T-helper 1 cell treated with Interleukin-12 subunit alpha and Interleukin-12 subunit beta and Interleukin-4 antibody, amounts not matched to agents 30 μg/mL and 1 μg/mL, for 36 hours (primary cell): Measurements from ENCODE around the gene BICD2.

Source experiments
- H3K27ac Mint-ChIP-seq: one replicate; pipeline ENCODE4 v1.8.0; 2021; ENCODE audit warnings: mild to moderate bottlenecking, mixed read lengths
- H3K27me3 Mint-ChIP-seq: one replicate; pipeline ENCODE4 v1.8.0; 2021; ENCODE audit warnings: low read depth, mixed read lengths
- H3K36me3 Mint-ChIP-seq: one replicate; pipeline ENCODE4 v1.8.0; 2021; ENCODE audit warnings: low read depth, mixed read lengths
- H3K4me1 Mint-ChIP-seq: one replicate; pipeline ENCODE4 v1.8.0; 2021; ENCODE audit warnings: low read depth, mixed read lengths
- H3K4me3 Mint-ChIP-seq: one replicate; pipeline ENCODE4 v1.8.0; 2021; ENCODE audit warnings: mild to moderate bottlenecking, moderate library complexity, mixed read lengths
- H3K9me3 Mint-ChIP-seq: one replicate; pipeline ENCODE4 v1.8.0; 2021; ENCODE audit warnings: mixed read lengths

Gene BICD2

DNA sequence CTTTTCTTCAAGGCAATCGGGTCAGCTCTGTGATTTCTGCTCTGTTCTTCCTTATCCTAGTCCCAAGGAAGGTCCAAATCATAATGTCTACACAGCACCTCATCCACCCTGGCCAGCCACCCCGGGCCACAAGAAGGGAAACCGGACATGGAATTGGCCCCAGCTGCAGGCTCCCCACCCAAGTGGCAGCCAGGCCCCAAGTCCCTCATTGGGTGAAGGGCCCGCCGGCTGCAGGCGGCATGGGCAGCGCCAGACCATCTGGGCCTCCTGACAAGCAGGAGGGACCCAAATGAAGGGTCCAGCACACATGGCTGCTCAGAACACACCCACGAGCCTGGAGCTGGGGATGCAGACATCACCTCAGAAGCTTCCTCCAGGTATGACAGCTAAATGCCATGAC lies 33.7 kb downstream of the BICD2 start:
- Mint-ChIP-seq H3K27ac (no peak overlapping the region), H3K36me3 (peaks cover 7% of the 10 kb centered on the region), H3K9me3 (no peaks in the 10 kb centered on the region), H3K4me1 (peaks cover 17% of the 10 kb centered on the region), H3K4me3 (no peak overlapping the region), H3K27me3 (no peaks in the 10 kb centered on the region)

GRCh38 chr9:92729735-92730155 lies 34.9 kb downstream of the BICD2 start:
- Mint-ChIP-seq H3K9me3 (no peaks in the 10 kb centered on the region), H3K4me3 (no peak overlapping the region), H3K27me3 (no peaks in the 10 kb centered on the region), H3K36me3 (peaks cover 7% of the 10 kb centered on the region), H3K27ac (no peak overlapping the region), H3K4me1 (peaks cover 13% of the 10 kb centered on the region)

DNA sequence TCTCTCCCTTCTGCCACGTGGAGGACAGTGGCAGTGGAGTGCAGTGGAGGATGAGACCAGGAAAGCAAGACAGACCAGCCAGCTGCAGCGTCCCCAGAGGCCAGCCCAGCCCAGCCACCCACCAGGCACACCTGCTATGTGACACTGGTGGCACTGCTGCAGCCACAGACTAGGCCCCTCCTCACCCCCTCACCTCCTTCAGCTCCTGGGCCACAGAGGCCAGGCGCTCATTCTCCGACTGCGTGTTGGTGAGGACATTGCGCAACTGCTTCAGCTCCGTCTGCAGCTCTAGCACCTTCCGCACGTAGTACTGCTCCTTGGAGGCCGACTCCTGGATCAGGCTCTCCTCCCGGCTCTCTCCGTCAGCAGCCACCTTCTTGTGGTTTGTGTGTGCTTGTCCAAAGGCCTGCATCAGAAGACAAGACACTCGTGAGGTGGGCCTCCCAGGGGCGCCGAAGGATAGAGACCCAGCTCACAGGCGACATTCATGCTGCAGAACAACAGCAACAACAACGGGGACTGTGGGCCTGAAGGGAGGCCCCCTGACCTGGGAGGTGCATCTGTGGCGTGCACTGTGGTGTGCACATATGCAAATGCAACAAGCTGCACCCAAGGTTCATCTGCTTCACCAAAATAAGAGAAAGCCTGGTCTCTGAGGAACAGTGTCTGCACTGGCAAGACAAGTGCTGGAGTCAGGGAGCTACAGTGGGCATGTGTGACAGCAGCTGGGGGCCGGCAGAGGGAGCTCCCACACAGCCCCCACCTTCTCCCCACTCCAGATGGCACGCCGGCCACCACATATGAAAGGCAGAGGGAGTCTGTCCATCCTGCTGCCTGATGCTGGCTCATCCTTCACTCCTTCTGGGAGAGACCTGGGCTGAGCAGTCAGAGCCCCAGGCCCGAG lies 35.5 kb downstream of the BICD2 start:
- Mint-ChIP-seq H3K4me1 (peaks cover 16% of the 10 kb centered on the region), H3K36me3 (peaks cover 7% of the 10 kb centered on the region), H3K9me3 (no peaks in the 10 kb centered on the region), H3K27ac (no peak overlapping the region), H3K4me3 (no peak overlapping the region), H3K27me3 (no peaks in the 10 kb centered on the region)

GRCh38 chr9:92727716-92728700 lies 36.6 kb downstream of the BICD2 start:
- Mint-ChIP-seq H3K27ac (no peak overlapping the region), H3K9me3 (no peaks in the 10 kb centered on the region), H3K27me3 (no peaks in the 10 kb centered on the region), H3K4me3 (no peak overlapping the region), H3K36me3 (peaks cover 7% of the 10 kb centered on the region), H3K4me1 (peaks cover 16% of the 10 kb centered on the region)

GRCh38 chr9:92726971-92727715 lies 37.5 kb downstream of the BICD2 start:
- H3K36me3 Mint-ChIP-seq = peaks cover 7% of the 10 kb centered on the region
- H3K9me3 Mint-ChIP-seq = no peaks in the 10 kb centered on the region
- no peaks in the 10 kb centered on the region for H3K27me3 Mint-ChIP-seq
- H3K4me3 Mint-ChIP-seq = no peak overlapping the region
- no peak overlapping the region for H3K27ac Mint-ChIP-seq
- peaks cover 16% of the 10 kb centered on the region for H3K4me1 Mint-ChIP-seq

- Mint-ChIP-seq H3K36me3 (peaks cover 7% of the 10 kb centered on the region), H3K27ac (no peak overlapping the region), H3K4me3 (no peak overlapping the region), H3K27me3 (no peaks in the 10 kb centered on the region), H3K9me3 (no peaks in the 10 kb centered on the region), H3K4me1 (peaks cover 12% of the 10 kb centered on the region)
These were observed 38.3 kb downstream of the BICD2 start for GRCh38 chr9:92726348-92726747.

GRCh38 chr9:92725766-92726165 lies 38.9 kb downstream of the BICD2 start:
- H3K4me3 Mint-ChIP-seq = no peak overlapping the region
- no peaks in the 10 kb centered on the region for H3K27me3 Mint-ChIP-seq
- peaks cover 7% of the 10 kb centered on the region for H3K36me3 Mint-ChIP-seq
- H3K4me1 Mint-ChIP-seq = peaks cover 12% of the 10 kb centered on the region
- H3K9me3 Mint-ChIP-seq = no peaks in the 10 kb centered on the region
- H3K27ac Mint-ChIP-seq = no peak overlapping the region

DNA sequence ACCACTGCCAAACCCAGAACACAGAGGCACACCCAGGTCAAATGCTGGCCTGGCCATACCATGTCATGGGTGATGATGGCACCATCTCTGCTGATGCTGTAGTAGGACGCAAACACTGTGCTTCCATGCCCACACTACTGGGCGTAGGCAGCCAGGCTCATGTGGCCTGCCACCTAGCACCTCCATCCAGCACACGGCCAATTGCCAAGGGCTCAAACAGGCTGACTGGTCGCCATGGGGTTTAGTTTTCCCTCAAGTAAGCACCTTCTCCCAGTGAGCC lies 39.4 kb downstream of the BICD2 start:
- Mint-ChIP-seq H3K4me3 (no peak overlapping the region), H3K4me1 (peaks cover 12% of the 10 kb centered on the region), H3K27me3 (no peaks in the 10 kb centered on the region), H3K9me3 (no peaks in the 10 kb centered on the region), H3K36me3 (peaks cover 10% of the 10 kb centered on the region), H3K27ac (no peak overlapping the region)

GRCh38 chr9:92724528-92725265 lies 39.9 kb downstream of the BICD2 start:
- Mint-ChIP-seq H3K27me3 (no peaks in the 10 kb centered on the region), H3K27ac (no peak overlapping the region), H3K4me3 (no peak overlapping the region), H3K36me3 (peaks cover 15% of the 10 kb centered on the region), H3K9me3 (no peaks in the 10 kb centered on the region), H3K4me1 (peaks cover 12% of the 10 kb centered on the region)

GRCh38 chr9:92723801-92724323 lies 40.8 kb downstream of the BICD2 start:
- Mint-ChIP-seq H3K27me3 (no peaks in the 10 kb centered on the region), H3K27ac (no peak overlapping the region), H3K9me3 (no peaks in the 10 kb centered on the region), H3K4me1 (peaks cover 12% of the 10 kb centered on the region), H3K36me3 (peaks cover 13% of the 10 kb centered on the region), H3K4me3 (no peak overlapping the region)

GRCh38 chr9:92723299-92723625 lies 41.4 kb downstream of the BICD2 start:
- peaks cover 12% of the 10 kb centered on the region for H3K4me1 Mint-ChIP-seq
- H3K27ac Mint-ChIP-seq = no peak overlapping the region
- no peak overlapping the region for H3K4me3 Mint-ChIP-seq
- H3K36me3 Mint-ChIP-seq = peaks cover 13% of the 10 kb centered on the region
- H3K9me3 Mint-ChIP-seq = no peaks in the 10 kb centered on the region
- no peaks in the 10 kb centered on the region for H3K27me3 Mint-ChIP-seq

DNA sequence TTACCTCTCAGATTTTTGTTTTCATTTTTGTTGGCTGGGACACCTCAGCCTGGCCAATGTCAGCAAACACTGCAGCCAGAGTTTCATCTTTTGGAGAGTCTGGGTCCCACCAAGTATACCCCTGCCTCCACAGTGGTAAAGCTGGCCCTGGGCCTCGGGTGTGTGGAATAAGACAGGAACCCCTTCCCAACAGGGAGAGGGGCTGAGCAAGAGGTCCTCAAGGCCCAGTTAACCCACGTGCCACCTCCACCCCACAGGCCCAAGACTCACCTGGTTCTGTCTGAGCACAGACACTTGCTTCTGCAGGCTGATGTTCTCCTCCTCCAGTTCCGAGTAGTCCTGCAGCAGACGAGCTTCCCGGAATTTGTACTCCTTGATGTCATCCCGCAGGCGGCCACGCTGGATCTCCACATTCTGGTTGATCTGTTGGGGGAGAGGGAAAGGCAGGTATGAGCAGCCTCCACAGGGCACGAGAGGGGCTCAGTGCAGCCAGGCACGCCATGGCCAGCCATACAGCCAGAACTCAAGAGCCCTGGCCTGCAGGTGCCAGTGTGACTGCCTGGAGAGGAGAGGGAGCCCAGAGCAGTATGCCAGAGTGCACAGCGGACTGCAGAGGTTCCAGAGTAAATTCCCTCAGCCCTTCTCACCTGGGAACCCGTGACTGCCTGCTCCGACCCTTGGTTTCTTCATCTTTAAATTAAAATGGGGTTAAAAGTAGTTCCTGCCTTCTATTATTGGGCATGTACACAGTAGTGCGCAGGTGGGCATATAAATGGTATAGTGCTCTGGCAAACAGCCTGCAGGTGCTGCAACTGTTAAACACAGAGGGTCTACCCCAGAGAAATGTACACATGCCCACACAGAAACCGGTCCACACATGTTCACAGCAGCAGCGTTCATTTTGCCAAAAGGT lies 42.0 kb downstream of the BICD2 start:
- no peak overlapping the region for H3K4me3 Mint-ChIP-seq
- peaks cover 10% of the 10 kb centered on the region for H3K4me1 Mint-ChIP-seq
- H3K27ac Mint-ChIP-seq = no peak overlapping the region
- H3K27me3 Mint-ChIP-seq = no peaks in the 10 kb centered on the region
- no peaks in the 10 kb centered on the region for H3K9me3 Mint-ChIP-seq
- peaks cover 12% of the 10 kb centered on the region for H3K36me3 Mint-ChIP-seq

DNA sequence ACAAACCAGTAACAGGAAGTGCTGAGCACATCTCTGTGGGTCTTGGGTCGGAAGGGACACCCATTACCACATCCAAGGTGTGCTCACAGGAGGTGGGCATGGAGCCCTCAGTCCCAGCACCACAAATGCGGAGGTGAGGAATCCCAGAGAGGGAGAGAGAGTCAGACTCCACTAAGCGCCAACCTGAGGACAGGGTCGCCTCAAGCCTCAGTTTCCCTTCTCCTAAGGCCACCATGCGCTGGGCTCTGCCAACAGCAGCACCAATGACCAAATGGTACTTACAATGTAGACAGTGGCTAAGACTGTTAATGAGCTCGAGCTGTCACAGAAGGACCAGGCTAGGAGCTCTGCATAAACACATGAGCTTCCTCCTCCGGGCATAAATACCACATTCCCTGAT lies 43.1 kb downstream of the BICD2 start:
- H3K4me3 Mint-ChIP-seq = no peak overlapping the region
- no peaks in the 10 kb centered on the region for H3K27me3 Mint-ChIP-seq
- no peak overlapping the region for H3K27ac Mint-ChIP-seq
- peaks cover 11% of the 10 kb centered on the region for H3K36me3 Mint-ChIP-seq
- H3K4me1 Mint-ChIP-seq = peaks cover 5% of the 10 kb centered on the region
- H3K9me3 Mint-ChIP-seq = no peaks in the 10 kb centered on the region
